ENCODE measurements around the gene RNASEH2A. TPM values are rescaled to one million over a fixed set of nuclear protein-coding genes. Genes with fewer than 3 reads are reported as not detected.

RNASEH2A gene
- total and polyA plus RNA-seq, 2 of the 13 experiments (the other 11 are each of a cell fraction or from before 2014, with no cell fraction given): 25.1 to 35.8 TPM

DNA sequence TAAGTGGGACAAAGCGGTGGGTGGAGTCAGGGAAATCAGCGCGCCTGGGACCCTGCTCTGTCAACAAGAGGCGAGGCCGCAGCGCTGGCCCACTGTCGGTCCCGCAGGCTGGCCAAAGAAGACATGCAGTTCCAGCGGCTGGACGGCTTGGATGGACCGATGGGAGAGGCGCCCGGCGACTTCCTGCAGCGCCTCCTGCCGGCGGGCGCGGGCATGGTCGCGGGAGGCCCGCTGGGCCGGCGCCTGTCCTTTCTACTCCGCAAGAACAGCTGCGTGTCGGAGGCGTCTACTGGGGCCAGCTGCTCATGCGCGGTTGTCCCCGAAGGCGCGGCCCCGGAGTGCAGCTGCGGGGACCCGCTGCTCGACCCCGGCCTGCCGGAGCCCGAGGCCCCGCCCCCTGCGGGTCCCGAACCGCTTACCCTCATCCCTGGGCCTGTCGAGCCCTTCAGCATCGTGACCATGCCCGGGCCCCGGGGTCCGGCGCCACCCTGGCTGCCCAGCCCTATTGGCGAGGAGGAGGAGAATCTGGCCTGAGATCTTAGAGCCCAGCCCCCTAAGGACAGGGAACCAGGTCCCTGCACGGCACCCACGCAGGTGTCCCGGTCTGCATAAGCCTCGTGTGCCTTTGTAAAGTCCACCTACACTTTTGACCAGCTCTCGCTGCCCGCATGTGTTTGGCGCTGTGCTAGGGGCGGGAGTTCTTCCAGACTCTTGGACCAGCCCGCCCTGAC lies 48.7 kb upstream of the RNASEH2A start (continued):
- TF ChIP-seq ZNF781 (CRISPR knock-in tag; IDR thresholded peaks at IDR 0.05; ENCODE audit: borderline replicate concordance, not compliant biosample characterization) (no peak), FOXO1 (CRISPR knock-in tag; IDR thresholded peaks at IDR 0.05) (no peak; the same call in 1 of the 2 replicates), TOPORS (CRISPR knock-in tag; IDR thresholded peaks at IDR 0.05) (no peak), ZNF546 (CRISPR knock-in tag; conservative IDR thresholded peaks at IDR 0.05) (peak; percentile 61; the same call in 1 of the 2 replicates), GABPB1 (CRISPR knock-in tag; IDR thresholded peaks at IDR 0.05) (peak; percentile 71), RAD21 (CRISPR knock-in tag; IDR thresholded peaks at IDR 0.05) (peak; percentile 83), HOXA3 (CRISPR knock-in tag; IDR thresholded peaks at IDR 0.05) (peak; percentile 50; the same call in 1 of the 2 replicates), FOXA1 (IDR thresholded peaks at IDR 0.05) (no peak), FOXA1 (CRISPR knock-in tag; IDR thresholded peaks at IDR 0.05) (peak; percentile 87), ZNF264 (CRISPR knock-in tag; IDR thresholded peaks at IDR 0.05) (no peak), ZNF354B (CRISPR knock-in tag; IDR thresholded peaks at IDR 0.05) (no peak), TEAD3 (CRISPR knock-in tag; optimal IDR thresholded peaks at IDR 0.05; ENCODE audit: borderline replicate concordance) (peak; percentile 43), RARA (CRISPR knock-in tag; IDR thresholded peaks at IDR 0.05) (no peak), ZNF543 (CRISPR knock-in tag; IDR thresholded peaks at IDR 0.05) (no peak), FIP1L1 (IDR thresholded peaks at IDR 0.05; ENCODE audit: borderline replicate concordance, insufficient read depth, low read depth, low read length) (no peak), MBD4 (IDR thresholded peaks at IDR 0.05; ENCODE audit: borderline replicate concordance, low read length) (no peak), HES4 (CRISPR knock-in tag; IDR thresholded peaks at IDR 0.05; ENCODE audit: borderline replicate concordance) (0 out of 2 replicates have a peak, but pooled peaks have one; percentile 74), POGZ (CRISPR knock-in tag; IDR thresholded peaks at IDR 0.05) (peak; percentile 27; the same call in 1 of the 2 replicates), ZNF614 (CRISPR knock-in tag; IDR thresholded peaks at IDR 0.05; ENCODE audit: borderline replicate concordance) (peak; percentile 73; the same call in 1 of the 2 replicates), ZNF792 (CRISPR knock-in tag; IDR thresholded peaks at IDR 0.05) (0 out of 2 replicates have a peak, but pooled peaks have one; percentile 37), TBX2 (CRISPR knock-in tag; IDR thresholded peaks at IDR 0.05; ENCODE audit: borderline replicate concordance) (peak; percentile 17; the same call in 1 of the 2 replicates), NCOA2 (CRISPR knock-in tag; IDR thresholded peaks at IDR 0.05) (no peak), ZNF501 (CRISPR knock-in tag; IDR thresholded peaks at IDR 0.05) (peak; percentile 77; the same call in 1 of the 2 replicates), AKAP8 (CRISPR knock-in tag; IDR thresholded peaks at IDR 0.05) (peak; percentile 68), ATF1 (CRISPR knock-in tag; IDR thresholded peaks at IDR 0.05) (no peak), ZNF709 (CRISPR knock-in tag; IDR thresholded peaks at IDR 0.05) (peak; percentile 70; the same call in 1 of the 2 replicates), NFE2 (CRISPR knock-in tag; IDR thresholded peaks at IDR 0.05) (no peak), ERF (CRISPR knock-in tag; IDR thresholded peaks at IDR 0.05) (0 out of 2 replicates have a peak, but pooled peaks have one; percentile 42), ZNF24 (IDR thresholded peaks at IDR 0.05) (no peak), ZMAT3 (CRISPR knock-in tag; conservative IDR thresholded peaks at IDR 0.05) (0 out of 2 replicates have a peak, but pooled peaks have one; percentile 35)
- TF ChIP-seq, protein P1, sequence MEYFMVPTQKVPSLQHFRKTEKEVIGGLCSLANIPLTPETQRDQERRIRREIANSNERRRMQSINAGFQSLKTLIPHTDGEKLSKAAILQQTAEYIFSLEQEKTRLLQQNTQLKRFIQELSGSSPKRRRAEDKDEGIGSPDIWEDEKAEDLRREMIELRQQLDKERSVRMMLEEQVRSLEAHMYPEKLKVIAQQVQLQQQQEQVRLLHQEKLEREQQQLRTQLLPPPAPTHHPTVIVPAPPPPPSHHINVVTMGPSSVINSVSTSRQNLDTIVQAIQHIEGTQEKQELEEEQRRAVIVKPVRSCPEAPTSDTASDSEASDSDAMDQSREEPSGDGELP (IDR thresholded peaks at IDR 0.05; ENCODE audit: borderline replicate concordance, low read depth): peak; percentile 63; the same call in 1 of the 2 replicates
- TF ChIP-seq, protein P2, sequence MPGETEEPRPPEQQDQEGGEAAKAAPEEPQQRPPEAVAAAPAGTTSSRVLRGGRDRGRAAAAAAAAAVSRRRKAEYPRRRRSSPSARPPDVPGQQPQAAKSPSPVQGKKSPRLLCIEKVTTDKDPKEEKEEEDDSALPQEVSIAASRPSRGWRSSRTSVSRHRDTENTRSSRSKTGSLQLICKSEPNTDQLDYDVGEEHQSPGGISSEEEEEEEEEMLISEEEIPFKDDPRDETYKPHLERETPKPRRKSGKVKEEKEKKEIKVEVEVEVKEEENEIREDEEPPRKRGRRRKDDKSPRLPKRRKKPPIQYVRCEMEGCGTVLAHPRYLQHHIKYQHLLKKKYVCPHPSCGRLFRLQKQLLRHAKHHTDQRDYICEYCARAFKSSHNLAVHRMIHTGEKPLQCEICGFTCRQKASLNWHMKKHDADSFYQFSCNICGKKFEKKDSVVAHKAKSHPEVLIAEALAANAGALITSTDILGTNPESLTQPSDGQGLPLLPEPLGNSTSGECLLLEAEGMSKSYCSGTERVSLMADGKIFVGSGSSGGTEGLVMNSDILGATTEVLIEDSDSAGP (CRISPR knock-in tag; IDR thresholded peaks at IDR 0.05; ENCODE audit: borderline replicate concordance): peak; percentile 70; the same call in 1 of the 2 replicates
